Brain pericyte (primary cell): ENCODE results near the gene MAP3K6.

Experiments used
- DNase-seq: peaks from one replicate; pipeline ENCODE4 v3.0.0-alpha.2; 2012; ENCODE audit warnings: low read depth, low spot score

Gene MAP3K6

DNA sequence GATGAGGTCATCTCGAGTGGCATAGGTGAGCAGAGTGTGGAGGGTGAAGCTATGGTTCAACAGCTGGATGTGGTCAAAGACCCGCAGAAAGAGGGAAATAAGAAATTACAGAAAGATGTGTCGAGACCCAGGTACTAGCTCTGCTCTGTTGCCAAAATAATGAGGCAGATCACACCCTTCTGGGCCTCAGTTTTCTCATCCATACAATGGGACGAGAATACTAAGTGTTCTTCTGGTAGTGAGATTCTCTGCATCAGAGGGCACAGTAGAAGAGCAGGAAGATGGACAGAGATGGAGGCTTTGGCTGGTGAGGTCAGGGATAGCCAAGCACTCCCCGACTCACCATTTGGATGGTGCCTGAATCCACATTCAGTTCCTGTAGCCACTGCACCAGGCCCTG is 11.1 kb downstream of the MAP3K6 start:
- no peak for DNase-seq

DNA sequence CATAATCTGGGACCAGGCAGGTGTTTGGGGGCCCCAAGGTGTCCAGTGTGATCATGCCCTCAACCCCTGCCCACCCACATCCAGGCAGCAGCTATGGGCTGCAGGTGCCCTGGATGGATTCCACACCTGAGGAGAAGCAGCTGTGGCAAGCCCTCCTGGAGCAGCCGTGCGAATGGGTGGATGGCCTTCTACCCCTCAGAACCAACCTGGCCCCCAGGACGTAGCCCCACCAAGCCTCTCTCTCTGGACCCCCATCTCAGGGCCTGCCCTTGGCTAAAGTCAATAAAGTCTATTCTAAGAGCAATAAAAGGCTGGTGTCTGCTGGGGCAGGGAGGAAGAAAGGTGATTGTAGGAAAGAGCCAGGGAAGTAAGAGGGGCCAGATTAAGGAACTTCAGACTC is 13.1 kb downstream of the MAP3K6 start:
- DNase-seq, result no peak

DNA sequence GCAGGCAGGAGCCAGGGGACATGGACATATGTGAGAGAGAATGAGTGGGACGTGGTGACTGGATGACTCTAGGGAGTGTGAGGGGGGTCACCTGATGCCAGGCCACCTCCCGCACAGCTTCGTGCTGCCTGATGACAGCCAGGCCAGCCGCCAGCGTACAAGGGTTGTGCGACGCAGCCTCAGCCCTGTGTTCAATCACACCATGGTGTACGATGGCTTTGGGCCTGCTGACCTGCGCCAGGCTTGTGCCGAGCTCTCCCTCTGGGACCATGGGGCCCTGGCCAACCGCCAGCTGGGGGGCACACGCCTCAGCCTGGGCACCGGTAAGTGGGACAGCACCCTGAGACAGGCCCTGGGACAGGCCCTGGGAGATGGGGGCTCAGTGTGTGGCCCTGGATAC is 13.6 kb downstream of the MAP3K6 start:
- no peak for DNase-seq

DNA sequence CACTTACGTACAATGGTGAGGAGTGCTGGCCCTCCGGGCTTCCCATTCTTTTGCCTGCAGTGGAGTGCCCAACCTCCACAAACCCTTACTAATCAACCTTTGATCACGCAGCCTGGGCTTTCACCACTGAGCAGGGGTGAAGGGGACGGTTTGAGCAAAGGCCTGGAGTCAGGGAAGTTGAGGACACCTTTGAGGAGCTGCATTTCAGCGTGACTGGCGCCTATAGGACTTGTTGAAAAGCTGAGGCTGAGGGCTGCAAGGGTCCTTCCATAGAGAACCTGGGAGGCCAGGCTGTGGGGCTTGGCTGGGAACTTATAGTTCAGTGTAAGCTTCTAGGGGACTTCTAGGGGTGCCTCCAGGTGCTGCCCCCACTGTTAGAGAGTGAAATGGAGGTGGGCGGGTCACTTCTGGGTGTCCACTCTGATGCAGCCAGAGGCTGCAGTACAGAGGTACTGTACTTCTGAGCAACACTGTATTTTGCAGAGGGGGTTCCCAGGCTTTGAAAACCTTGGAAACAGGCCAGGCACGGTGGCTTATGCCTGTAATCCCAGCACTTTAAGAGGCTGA is 15.1 kb downstream of the MAP3K6 start:
- no peak for DNase-seq

DNA sequence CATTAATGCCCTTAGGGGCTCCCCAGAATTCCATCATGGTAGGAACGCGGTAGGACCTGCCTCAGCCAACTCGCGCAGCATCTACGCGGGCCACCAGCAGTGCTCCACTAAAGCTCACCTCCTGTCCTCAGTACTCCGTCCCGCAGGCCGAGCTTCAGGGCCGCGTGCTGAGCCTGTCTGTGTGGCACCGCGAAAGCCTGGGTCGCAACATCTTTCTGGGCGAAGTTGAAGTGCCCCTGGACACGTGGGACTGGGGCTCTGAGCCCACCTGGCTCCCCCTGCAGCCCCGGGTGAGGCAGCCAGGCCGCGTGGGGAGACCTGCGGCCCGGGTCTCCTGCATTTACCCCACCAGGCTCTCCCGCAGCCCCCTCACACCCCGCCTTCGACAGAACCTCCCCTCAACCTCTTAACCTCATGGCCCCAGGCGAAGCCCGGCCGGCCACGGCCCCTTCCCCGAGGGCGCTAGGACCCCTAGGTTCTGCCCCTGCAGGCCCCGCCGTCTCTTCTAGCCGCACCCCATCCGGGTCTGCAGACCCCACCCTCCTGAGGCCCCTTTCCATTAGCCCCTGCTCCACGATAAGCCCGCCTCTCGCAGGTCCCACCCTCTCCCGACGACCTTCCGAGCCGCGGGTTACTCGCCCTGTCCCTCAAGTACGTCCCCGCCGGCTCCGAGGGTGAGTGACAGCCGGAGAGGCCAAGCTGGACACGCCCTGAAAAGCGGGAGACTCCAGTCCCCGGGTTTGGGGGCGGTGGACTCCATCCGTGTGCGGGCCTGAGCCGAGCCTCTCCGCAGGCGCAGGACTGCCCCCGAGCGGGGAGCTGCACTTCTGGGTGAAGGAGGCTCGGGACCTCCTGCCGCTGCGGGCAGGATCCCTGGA is 15.9 kb downstream of the MAP3K6 start:
- DNase-seq, result no peak

DNA sequence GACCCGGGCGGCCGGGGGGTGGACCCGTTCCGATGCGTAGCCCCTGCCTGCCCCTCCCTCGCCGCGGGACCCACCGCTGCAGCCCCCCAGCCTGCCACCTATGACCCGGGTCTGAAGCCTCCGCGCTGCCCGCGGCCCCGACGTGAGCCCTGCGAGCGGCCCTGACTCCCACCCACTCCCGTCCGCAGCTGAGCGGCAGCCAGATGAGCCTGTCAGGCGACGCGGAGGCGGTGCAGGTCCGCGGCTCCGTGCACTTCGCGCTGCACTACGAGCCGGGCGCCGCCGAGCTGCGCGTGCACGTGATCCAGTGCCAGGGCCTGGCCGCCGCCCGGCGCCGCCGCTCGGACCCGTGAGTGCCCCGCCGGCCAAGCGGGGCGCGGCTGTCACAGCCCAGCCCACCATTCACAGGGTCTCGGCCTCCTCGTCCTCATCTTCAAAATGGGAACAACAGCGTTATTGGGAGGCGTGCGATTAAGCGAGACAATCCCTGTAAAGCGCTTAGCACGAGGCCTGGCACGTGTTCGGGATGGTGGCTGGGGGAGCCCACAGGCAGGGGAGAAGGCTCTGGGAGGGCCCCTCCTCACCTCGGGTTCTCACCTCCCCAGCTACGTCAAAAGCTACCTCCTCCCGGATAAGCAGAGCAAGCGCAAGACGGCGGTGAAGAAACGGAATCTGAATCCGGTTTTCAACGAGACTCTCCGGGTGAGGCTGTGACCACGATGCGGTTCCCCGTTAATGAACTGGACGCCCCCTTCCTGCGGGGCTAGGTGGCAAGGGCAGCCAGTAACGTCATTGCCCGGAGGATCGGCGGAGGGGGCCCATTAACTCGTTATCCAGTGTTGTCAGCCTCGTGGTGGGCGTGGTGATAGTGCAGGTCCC is 16.7 kb downstream of the MAP3K6 start:
- no peak for DNase-seq

DNA sequence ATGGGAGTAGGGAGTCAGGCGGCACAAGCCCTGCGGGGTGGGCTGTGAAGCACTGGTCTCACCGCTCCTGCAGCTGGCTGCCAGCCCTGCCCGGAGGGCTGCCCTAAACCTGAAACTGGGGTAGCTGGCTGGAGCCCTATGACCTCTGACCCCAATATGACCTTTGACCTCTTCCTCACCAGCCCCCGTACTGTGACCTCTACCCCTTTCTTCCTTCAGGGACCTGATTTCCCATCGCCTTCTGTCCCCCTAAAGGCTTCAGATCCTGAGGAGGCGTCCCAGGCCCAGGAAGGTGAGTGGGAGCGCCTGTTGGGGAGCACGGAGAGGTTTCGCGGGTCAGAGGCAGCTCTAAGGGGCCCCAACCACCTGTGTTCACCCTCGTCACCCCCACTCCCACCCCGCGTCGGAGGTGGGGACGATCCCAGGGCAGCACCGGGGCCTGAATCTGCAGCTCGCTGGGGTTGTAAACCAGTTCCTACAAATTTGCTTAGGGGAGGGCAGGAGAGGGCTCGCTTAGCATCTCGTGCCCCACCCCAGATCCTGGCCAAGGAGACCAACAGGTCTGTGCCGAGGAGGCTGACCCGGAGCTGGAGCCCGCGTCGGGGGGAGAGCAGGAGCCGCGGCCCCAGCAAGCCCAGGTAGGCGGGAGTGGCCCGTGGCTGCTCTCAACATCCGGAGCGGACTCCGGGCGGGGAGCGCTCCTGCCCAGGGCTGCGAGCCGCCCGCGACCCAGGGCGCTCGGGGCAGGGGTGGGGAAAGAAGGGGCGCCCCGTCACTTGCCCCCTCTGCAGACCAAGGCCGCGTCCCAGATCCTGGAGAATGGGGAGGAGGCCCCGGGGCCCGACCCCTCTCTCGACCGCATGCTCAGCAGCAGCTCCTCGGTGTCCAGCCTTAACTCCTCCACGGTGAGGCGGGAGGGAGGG is 17.6 kb downstream of the MAP3K6 start:
- DNase-seq, result no peak

DNA sequence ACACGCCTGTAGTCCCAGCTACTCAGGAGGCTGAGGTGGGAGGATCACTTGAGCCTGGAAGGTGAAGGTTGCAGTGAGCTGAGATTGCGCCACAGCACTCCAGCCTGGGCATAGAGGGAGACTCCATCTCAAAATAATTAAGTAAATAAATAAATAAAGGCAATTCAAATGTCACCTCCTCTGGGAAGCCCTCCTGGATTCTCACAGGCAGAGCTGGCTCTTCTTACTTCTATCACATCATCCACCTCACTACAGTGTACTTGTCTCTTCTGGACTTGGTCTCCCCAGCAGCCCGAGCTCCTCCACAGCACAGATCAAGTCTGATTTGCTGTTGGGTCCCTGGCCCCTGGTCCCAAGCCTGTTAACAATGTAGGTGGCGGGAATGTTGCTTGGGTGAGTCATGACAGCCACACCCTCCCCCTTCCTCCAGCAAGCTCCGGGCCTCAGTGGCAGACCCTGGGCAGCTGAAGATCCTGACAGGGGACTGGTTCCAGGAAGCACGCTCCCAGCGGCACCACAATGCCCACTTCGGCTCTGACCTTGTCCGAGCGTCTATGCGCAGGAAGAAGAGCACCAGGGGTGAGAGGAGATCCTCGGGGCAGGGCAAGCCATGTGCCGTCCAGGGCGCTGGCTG is 19.7 kb downstream of the MAP3K6 start:
- no peak for DNase-seq

DNA sequence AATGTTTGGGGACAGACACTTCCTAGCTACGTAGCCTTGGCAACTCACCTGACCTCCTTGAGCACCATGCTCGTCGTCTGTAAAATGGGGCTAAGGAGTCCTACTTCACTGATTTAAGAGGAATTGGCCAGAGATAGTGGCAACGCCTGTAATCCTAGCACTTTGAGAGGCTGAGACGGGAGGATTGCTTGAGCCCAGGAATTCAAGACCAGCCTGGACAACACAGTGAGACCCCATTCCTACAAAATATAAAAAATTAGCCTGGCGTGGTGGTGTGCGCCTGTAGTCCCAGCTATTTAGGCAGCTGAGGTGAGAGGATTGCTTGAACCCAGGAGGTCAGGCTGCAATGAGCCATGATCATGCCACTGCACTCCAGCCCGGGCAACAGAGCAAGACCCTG is 20.4 kb downstream of the MAP3K6 start:
- no peak for DNase-seq

DNA sequence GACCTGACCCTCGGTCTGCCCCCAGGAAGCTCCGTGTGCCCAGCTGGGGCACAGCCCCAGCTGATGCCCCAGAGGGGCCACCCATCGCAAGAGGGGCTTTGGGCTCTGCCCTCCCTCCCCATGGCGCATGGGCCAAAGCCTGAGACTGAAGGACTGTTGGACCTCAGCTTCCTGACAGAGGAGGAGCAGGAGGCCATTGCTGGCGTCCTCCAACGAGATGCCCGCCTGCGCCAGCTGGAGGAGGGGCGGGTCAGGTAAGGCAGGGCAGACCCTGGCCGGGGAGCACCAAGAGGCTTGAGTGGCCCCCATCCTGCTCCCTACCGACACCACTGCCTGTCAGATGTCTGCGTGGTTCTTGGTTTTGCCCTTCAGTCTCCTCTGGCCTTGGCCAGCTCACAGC is 21.5 kb downstream of the MAP3K6 start:
- DNase-seq, result no peak

DNA sequence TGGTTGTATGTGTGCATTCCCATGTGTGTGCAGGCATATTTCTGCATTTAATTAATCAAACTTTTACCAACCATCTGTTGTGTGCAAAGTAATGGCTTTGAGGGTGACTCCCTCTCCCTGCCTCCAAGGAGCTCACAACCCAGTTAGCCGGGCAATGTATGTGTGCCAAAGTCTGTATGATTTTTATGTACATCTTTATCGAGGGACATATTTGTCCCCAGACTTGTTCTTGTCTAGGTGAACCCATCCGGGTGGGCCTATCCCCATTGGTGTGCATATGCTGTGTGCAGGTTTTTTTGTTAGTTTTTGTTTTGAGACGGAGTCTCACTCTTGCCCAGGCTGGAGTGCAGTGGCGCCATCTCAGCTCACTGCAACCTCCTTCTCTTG is 23.1 kb downstream of the MAP3K6 start:
- DNase-seq, result no peak

DNA sequence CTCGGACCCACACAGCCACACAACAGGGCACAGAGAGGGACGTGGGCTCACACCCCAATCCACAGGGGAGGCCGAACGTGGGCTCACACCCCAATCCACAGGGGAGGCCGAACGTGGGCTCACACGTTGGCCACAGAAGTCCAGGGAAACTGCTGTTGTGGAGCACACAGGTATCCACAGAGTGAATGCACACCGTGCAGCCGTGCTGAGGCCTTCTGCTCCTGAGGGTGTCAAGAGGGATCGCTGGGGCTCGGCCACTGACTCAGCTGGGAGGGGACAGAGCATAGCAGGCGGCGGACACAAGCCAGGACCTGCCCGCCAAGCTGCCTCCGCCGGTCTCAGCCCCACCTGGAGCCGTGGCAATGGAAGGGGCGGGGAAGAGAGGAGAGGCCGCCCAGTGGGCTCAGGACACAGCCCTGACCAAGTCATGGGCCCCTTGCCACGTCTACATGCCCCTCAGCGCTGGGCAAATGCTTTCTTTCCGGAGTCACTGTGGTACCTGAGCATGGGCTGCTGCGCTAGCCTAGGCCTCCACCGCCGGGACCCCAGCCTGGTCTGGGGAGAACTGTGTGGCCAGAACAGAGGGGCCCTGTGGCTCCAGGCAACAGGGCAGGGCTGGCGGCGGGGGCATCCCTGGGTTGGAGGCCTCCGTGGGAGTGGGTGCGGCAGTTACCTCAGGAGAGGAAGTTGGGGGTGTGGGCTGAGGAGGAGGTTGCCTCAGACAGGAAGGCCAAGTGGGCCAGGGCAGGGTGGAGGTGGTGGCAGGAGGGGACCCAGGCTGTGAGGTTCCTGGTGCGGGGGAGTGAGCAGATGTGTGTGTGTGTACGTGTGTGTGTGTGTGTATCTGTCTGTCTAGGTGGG is 23.8 kb downstream of the MAP3K6 start:
- DNase-seq, result no peak

DNA sequence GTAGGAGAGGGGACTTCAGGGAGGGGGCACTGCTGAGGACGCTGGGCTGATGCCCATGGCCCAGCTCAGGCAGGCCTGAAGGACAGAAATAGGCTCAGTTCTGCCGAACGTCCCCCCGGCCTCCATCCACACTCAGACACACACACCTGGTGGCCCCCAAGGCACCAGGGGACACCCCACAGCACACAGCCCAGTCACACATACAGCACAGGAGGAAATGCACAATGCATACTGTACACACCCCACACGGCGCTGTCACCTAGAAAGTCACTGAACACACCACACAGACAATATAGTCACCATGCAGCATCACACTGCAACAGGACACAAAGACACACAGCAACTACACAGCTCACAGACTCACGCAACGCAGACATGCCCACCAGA is 24.4 kb downstream of the MAP3K6 start:
- DNase-seq, result no peak

DNA sequence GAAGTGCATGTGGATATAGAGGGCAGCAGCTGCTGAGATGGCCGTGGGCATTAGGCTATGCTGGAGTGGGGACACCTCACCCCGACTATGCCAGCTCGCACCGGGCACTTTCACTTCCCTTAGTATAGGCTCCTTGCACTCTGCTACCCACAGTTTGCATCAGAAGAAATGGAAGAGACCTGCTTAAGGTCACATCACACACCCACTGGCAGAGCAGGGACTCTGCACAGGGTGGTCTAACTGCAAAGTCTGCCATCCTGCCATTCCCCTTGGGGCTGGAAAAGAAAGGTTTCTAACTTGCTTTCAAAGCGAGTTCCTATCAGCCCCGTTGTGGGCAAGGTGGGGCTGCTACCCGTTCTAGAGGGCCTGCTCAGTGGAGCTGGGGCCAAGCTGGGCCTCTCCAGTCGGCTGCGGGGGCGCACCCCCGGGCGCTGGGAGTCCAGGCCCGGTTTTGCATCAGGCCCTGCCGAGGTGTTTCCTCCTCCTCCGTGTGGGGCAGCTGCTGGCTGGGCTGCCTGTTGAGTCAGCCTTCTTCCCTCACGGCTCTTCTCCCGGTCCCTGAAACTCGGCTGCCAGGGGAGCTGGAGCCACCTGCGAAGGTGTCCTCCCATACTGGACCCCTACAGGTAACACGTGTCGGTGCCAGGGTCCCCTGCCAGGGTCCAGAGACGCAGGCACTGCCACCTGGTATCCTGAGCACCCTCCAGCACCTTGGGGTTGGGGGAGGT is 25.1 kb downstream of the MAP3K6 start, which contains the start of gene SYTL1:
Gene SYTL1 (plus strand): TSS at position 498 of the 728 bp plus-strand sequence. CDS start 3,313 bp downstream, outside the sequence.
- DNase-seq, result no peak

DNA sequence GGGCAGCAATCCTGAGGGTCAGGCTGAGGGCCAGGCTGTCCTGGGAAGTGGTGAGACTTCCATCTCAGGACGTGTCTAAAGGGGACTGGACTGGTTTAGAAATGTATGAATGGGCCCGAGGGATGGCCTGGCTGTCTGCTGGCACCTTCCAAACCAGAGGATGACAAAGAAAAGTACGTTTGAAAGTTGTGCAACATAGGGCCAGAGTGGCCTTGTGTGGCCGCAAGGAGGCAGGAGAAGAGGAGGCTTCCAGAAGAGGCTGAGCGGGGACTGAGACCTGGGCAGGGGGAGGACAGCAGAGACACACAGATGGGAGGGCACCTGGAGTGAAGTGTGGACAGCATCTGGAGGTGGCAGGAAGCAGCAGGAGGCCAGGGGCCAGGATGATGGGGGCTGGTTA is 27.5 kb downstream of the MAP3K6 start:
- no peak for DNase-seq

DNA sequence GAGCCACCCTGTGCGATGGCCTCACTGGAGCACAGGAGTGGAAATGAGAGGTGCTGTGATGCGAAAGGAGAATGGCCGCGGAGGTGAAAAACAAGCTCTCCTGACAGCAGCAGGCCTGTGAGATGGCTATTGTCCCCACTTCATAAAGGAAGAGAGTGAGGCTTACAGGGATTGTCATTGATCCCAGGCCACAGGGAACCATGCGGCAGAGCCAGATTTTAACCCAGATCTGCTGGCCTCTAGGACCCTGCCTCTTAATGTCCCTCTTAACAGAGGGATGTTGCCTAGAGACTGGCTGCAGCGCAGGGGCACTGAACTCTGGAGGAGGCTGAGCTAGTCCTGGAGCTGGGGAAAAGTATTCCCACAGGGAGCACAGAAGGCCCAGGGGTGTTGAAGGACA is 28.0 kb downstream of the MAP3K6 start:
- DNase-seq, result no peak

DNA sequence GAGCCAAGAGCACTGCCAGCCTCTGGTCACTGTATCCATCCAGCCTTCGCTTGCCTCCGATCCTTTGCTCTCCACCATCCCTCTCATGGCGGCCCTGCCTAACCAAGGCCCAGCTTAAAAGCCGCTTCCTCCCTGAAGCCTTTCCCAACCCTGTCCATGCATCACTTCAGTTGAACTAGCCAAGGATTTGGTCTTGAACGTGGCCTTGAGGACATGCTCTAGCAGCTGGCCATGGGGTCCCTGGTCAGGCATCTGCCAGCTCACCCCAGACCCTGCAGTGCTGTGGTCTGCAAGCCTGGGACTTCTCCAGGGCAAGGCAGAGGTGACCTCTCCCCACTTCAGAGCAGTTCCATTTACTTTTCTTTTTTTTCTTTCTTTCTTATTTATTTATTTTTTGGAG is 30.0 kb downstream of the MAP3K6 start:
- no peak for DNase-seq

DNA sequence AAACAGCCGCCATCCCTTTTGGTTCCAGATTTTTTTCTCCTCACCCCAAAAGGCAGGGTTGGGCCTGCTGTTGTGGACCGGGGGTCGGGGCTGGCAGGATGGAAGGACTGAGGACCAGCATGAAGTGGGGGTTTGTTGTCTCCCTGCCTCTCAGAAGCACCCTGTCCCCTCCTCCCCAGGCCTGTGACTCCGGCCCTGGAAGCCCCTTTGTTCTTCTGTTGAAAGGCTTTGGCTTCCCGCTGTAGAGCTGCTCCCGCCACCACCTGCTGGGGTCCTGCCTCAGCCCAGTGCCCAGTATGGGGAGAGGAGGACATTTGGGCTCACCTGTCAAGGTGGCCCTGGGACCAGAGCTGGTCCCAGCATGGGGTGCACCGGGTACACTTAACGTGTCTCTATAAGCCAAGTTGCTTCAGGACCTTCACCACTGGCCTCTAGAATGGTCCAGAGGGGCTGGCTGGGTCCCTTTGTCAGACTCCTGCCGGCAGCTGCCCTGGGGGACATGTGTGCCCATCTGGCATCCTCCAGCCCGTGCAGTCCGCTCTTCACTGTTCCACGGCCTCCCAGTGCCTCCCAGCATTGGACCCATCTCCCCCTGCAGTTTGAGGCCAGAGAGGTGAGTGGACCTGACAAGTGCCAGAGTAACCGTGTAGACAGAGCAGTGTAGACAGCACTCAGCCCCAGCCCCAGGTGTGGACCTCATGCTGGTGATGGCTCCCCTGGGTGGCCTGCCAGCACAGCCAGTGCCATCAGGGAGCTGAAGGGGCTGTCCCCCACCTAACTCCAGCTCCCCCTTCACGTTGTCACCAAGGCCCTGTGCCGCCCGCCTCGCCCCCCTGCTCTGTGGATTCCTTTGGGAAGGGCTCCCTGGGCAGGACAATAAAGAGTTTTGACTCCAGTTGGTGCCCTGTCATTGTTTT is 31.0 kb downstream of the MAP3K6 start:
- no peak for DNase-seq
